Endodermal cell (in vitro differentiated cells): ENCODE results near the gene FRYL. TPM values are rescaled to one million over a fixed set of nuclear protein-coding genes. Genes with fewer than 3 reads are reported as not detected.
A peak's percentile ranks its signal among the peaks of the same experiment; 100 is the strongest.

Experiments used
- DNase-seq: peaks from one replicate; pipeline ENCODE4 v3.0.0-alpha.2; 2017
- H3K27ac ChIP-seq: 2 replicates; pipeline ENCODE4 v1.5.1; 2013; ENCODE audit warnings: mild to moderate bottlenecking, low read depth, low read length, moderate library complexity
- H3K27me3 ChIP-seq: 2 replicates; pipeline ENCODE4 v1.6.1; 2013; ENCODE audit warnings: mild to moderate bottlenecking, low read length, moderate library complexity; ENCODE audit not compliant: insufficient read depth, control insufficient read depth, poor library complexity, severe bottlenecking
- H3K36me3 ChIP-seq: 2 replicates; pipeline ENCODE4 v1.7.0; 2013; ENCODE audit warnings: mild to moderate bottlenecking, low read length, moderate library complexity; ENCODE audit not compliant: control insufficient read depth, insufficient read depth
- H3K4me1 ChIP-seq: one replicate; pipeline ENCODE4 v1.7.0; 2013; ENCODE audit warnings: low read length; ENCODE audit not compliant: control insufficient read depth, insufficient read depth
- H3K4me3 ChIP-seq: 2 replicates; pipeline ENCODE4 v1.5.1; 2013; ENCODE audit warnings: mild to moderate bottlenecking, low read length, moderate library complexity
- H3K9ac ChIP-seq: 2 replicates; pipeline ENCODE4 v1.6.1; 2013; ENCODE audit warnings: mild to moderate bottlenecking, low read length, moderate library complexity; ENCODE audit not compliant: poor library complexity, severe bottlenecking; ENCODE audit errors: extremely low read depth
- H3K9me3 ChIP-seq: 2 replicates; pipeline ENCODE4 v1.6.1; 2013; ENCODE audit warnings: mild to moderate bottlenecking, low read length, moderate library complexity; ENCODE audit not compliant: control insufficient read depth
- H3K27ac Mint-ChIP-seq: 2 replicates; pipeline ENCODE4 v1.8.0; 2020; ENCODE audit warnings: mixed read lengths
- H3K27me3 Mint-ChIP-seq: 2 replicates; pipeline ENCODE4 v1.8.0; 2021; ENCODE audit warnings: mild to moderate bottlenecking, mixed read lengths; ENCODE audit not compliant: insufficient read depth
- H3K36me3 Mint-ChIP-seq: 2 replicates; pipeline ENCODE4 v1.8.0; 2020; ENCODE audit warnings: low read depth, mixed read lengths
- H3K4me1 Mint-ChIP-seq: 2 replicates; pipeline ENCODE4 v1.8.0; 2020; ENCODE audit warnings: mixed read lengths
- H3K4me3 Mint-ChIP-seq: 2 replicates; pipeline ENCODE4 v1.8.0; 2020; ENCODE audit warnings: mild to moderate bottlenecking, moderate library complexity, mixed read lengths
- H3K9me3 Mint-ChIP-seq: 2 replicates; pipeline ENCODE4 v1.8.0; 2020; ENCODE audit warnings: mild to moderate bottlenecking, mixed read lengths
- WGBS, 2 experiments: methylation state at CpG; one replicate each; pipeline versions ENCODE4 v1.1.5 to v1.1.7; 2013; ENCODE audit warnings: missing lambda C conversion rate in 2 of 2, mixed read lengths in 1 of 2; ENCODE audit not compliant: insufficient coverage in 1 of 2, insufficient read length in 1 of 2; 5-methylcytosine and 5-hydroxymethylcytosine counted together
- total RNA-seq, 2 donors: library from RNA; stranded (reverse); fragmentation: NEBNext Ultra II Directional in 1 of 2; extraction: Animal tissue kit (Norgen Biotek cat#: 25700) in 1 of 2; gene quantifications; 2 replicates in 1 of 2; 3 replicates in 1 of 2; pipeline ENCODE4 v1.2.1, GENCODE V29; 2021
- TF ChIP-seq, protein P1 (sequence below): fragments of 200-600 bp; sonication (generic); conservative IDR thresholded peaks from 2 replicates; pipeline ENCODE4 v1.5.0; 2021; ENCODE audit warnings: antibody characterized with exemption, mild to moderate bottlenecking

FRYL gene
- total RNA-seq, 2 donors from 2014 or later: 56.5 to 62.6 TPM

DNA sequence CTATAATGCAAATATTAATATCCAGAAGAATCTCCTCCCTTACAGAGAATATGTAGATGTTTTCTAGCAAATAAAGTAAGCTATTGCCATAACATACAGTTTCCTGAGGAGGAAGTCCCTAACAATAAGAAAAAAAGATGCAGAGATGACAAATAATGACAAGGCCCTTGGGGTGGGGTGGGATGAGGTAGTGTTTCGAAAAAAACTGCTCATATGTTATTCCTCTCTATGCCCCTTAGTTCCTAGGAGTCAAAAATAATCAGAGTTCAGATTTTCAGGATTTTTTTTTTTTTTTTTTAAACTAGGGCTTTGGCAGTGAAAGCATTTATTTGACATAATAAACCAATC, 191.0 kb downstream of the FRYL start:
- H3K36me3 ChIP-seq: peaks cover 42% of the 10 kb centered on the region
- Mint-ChIP-seq H3K4me1 (peaks cover 32% of the 10 kb centered on the region), H3K4me3 (no peak overlapping the region), H3K27me3 (no peaks in the 10 kb centered on the region), H3K9me3 (no peaks in the 10 kb centered on the region), H3K27ac (no peak overlapping the region), H3K36me3 (peaks cover 44% of the 10 kb centered on the region)
- no peak overlapping the region for H3K27ac ChIP-seq
- 100% methylated on average over 1 of the region's 1 CpG; no CpG with 5 or more reads in 1 of the 2 experiments for WGBS, 2 experiments
- no peak for DNase-seq
- no peaks in the 10 kb centered on the region for H3K27me3 ChIP-seq
- peaks cover 9% of the 10 kb centered on the region for H3K4me1 ChIP-seq
- H3K9ac ChIP-seq: no peak overlapping the region
- TF ChIP-seq, protein P1, sequence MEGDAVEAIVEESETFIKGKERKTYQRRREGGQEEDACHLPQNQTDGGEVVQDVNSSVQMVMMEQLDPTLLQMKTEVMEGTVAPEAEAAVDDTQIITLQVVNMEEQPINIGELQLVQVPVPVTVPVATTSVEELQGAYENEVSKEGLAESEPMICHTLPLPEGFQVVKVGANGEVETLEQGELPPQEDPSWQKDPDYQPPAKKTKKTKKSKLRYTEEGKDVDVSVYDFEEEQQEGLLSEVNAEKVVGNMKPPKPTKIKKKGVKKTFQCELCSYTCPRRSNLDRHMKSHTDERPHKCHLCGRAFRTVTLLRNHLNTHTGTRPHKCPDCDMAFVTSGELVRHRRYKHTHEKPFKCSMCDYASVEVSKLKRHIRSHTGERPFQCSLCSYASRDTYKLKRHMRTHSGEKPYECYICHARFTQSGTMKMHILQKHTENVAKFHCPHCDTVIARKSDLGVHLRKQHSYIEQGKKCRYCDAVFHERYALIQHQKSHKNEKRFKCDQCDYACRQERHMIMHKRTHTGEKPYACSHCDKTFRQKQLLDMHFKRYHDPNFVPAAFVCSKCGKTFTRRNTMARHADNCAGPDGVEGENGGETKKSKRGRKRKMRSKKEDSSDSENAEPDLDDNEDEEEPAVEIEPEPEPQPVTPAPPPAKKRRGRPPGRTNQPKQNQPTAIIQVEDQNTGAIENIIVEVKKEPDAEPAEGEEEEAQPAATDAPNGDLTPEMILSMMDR: no peak
- H3K4me3 ChIP-seq: no peak overlapping the region
- H3K9me3 ChIP-seq: no peaks in the 10 kb centered on the region

DNA sequence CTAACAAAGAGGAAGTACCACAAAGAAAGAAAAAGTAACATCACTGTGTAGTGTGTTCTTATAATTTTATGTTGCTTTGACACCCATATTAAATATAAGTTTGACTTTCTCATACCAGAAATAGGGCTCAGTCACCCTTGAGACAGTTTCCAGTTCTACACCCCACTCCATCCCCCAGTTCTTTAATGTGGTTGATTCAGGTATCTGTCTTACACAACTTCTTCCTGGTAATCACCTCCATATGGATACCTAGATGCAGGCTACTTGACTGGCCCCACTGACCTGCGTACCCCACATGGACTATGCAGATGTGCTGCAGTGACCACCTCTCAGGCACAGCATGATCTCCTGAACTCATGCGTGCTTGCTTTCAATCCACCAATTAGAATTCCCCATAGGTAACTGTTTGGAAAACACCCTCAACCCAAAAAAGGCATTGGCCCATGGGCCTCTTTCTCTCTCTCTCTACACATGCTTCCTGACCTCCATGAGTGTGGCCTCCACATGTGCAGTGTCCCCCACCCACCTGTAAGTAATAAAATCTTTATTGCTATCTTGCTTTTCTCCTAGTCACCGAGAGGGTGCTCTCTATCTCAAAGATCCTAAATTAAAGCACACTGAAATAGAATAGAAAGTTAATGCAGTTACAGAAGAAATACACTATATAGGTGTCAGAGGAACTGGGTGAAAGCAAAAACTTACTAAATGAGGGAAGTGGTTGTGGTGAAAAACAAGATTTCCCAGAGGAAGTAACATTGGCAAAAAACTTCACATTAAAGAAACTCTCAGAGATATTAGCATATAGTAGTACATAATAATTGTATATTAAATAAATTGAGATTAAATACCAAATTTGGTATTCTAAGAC, 191.6 kb downstream of the FRYL start:
- H3K4me1 ChIP-seq: peaks cover 9% of the 10 kb centered on the region
- H3K9ac ChIP-seq: no peak overlapping the region
- no peak overlapping the region for H3K27ac Mint-ChIP-seq
- no peaks in the 10 kb centered on the region for H3K9me3 ChIP-seq
- no peak overlapping the region for H3K4me3 Mint-ChIP-seq
- no peaks in the 10 kb centered on the region for H3K27me3 ChIP-seq
- no peak overlapping the region for H3K4me3 ChIP-seq
- no peak for DNase-seq
- 54 to 69% methylated on average over 2 to 3 of the region's 3 CpGs for WGBS, 2 experiments
- TF ChIP-seq, protein P1: no peak
- H3K36me3 Mint-ChIP-seq: peaks cover 48% of the 10 kb centered on the region
- no peaks in the 10 kb centered on the region for H3K9me3 Mint-ChIP-seq
- H3K27ac ChIP-seq: no peak overlapping the region
- peaks cover 31% of the 10 kb centered on the region for H3K4me1 Mint-ChIP-seq
- no peaks in the 10 kb centered on the region for H3K27me3 Mint-ChIP-seq
- peaks cover 46% of the 10 kb centered on the region for H3K36me3 ChIP-seq

DNA sequence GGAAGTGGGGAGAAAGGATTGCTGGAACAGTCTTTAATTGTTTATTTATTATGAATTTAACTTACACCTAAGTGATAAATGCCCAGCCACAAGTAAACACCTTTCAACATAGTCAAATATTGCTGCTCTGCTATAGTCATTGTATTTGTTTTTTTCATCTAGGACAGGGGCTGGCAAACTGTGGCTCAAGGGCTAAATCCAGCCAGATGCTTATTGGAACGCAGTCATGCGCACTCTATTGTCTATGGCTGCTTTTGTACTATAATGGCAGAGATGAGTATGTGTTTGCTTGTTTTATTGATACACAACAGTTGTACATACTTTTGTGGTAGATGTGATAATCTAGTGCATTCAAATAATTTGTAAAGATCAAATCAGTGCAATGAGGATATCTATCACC, 194.7 kb downstream of the FRYL start:
- no peaks in the 10 kb centered on the region for H3K9me3 Mint-ChIP-seq
- TF ChIP-seq, protein P1: no peak
- H3K36me3 Mint-ChIP-seq: peaks cover 58% of the 10 kb centered on the region
- WGBS, 2 experiments: 97 to 100% methylated on average over 1 to 2 of the region's 2 CpGs
- H3K4me3 Mint-ChIP-seq: no peak overlapping the region
- H3K4me1 Mint-ChIP-seq: peaks cover 27% of the 10 kb centered on the region
- H3K9ac ChIP-seq: no peak overlapping the region
- no peaks in the 10 kb centered on the region for H3K9me3 ChIP-seq
- H3K27ac Mint-ChIP-seq: peak overlapping the region; percentile 8
- peaks cover 59% of the 10 kb centered on the region for H3K36me3 ChIP-seq
- no peaks in the 10 kb centered on the region for H3K27me3 ChIP-seq
- H3K27me3 Mint-ChIP-seq: no peaks in the 10 kb centered on the region
- H3K4me3 ChIP-seq: no peak overlapping the region
- peaks cover 6% of the 10 kb centered on the region for H3K4me1 ChIP-seq
- H3K27ac ChIP-seq: no peak overlapping the region
- DNase-seq: no peak
